GM18505 (cell line): Measurements from ENCODE around the gene TLE5.

Experiments
- ATAC-seq: cut with Tn5 transposase; IDR thresholded peaks from one replicate; pipeline ENCODE4 v1.9.1; 2021; ENCODE audit not compliant: unreplicated experiment
- POLR2A ChIP-seq: IDR thresholded peaks from 4 replicates; pipeline ENCODE4 v1.6.1; 2011; ENCODE audit warnings: borderline replicate concordance; ENCODE audit not compliant: insufficient read depth, insufficient read length; ENCODE audit errors: extremely low read depth

The TLE5 gene

DNA sequence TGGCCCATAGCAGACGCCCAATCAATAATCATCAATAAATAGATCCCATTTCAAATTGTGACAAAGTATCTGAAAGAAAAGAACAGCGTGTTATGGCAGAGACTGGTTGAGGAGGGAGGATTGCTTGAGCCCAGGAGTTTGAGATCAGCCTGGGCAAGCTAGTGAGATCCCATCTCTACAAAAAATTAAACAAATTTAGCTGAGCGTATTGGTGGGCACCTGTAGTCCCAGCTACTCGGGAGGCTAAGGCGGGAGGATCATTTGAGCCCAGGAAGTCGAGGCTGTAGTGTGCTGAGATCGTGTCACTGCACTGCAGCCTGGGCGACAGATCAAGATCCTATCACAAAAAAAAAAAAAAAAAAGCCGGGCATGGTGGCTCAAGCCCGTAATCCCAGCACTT lies 25.5 kb upstream of the TLE5 start:
- ATAC-seq = no peak
- TF ChIP-seq POLR2A = no peak

- TF ChIP-seq POLR2A = no peak
- ATAC-seq = no peak
These were observed 22.6 kb upstream of the TLE5 start for GRCh38 chr19:3084943-3085342.

- ATAC-seq = no peak
- TF ChIP-seq POLR2A = no peak
These were observed 21.7 kb upstream of the TLE5 start for GRCh38 chr19:3083964-3084363.

DNA sequence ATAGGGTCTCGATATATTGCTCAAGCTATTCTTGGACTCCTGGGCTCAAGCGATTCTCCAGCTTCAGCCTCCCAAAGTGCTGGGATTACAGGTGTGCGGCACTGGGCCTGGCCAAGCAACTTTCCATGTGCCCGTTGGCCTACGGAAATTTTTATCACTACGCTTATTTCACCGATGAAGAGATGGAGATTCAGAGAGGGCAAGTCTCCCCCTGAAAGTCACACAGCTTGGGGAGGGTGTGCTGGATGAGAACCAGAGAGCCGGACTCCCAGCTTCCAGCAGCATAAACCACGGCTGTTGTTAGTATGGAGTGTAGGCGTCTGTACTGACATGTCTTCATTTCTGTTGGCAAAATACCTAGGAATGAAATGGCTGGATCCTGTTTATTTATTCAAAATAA lies 20.0 kb upstream of the TLE5 start:
- no peak for ATAC-seq
- no peak for TF ChIP-seq POLR2A

DNA sequence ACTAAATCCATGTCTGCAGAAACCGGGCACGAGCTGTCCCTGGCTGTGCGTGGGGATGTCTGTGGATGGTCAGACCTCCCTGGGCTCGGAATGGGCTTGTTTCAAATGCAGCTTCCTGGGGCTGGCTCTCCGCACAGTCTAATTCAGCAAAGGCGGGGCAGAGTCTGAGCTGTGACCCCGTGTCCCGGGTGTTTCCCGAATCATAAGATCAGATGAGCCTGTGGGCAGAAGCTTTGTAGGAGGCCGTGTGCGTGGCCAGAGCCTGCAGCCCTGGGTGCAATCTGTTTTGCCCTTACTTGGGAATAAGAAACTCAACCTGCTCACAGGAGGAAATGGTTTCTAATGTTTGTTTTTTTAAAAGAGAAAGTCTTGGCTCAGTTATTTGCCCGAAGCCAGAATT lies 18.0 kb upstream of the TLE5 start:
- ATAC-seq = no peak
- no peak for TF ChIP-seq POLR2A

GRCh38 chr19:3079578-3079977 lies 17.3 kb upstream of the TLE5 start:
- no peak for ATAC-seq
- no peak for TF ChIP-seq POLR2A

DNA sequence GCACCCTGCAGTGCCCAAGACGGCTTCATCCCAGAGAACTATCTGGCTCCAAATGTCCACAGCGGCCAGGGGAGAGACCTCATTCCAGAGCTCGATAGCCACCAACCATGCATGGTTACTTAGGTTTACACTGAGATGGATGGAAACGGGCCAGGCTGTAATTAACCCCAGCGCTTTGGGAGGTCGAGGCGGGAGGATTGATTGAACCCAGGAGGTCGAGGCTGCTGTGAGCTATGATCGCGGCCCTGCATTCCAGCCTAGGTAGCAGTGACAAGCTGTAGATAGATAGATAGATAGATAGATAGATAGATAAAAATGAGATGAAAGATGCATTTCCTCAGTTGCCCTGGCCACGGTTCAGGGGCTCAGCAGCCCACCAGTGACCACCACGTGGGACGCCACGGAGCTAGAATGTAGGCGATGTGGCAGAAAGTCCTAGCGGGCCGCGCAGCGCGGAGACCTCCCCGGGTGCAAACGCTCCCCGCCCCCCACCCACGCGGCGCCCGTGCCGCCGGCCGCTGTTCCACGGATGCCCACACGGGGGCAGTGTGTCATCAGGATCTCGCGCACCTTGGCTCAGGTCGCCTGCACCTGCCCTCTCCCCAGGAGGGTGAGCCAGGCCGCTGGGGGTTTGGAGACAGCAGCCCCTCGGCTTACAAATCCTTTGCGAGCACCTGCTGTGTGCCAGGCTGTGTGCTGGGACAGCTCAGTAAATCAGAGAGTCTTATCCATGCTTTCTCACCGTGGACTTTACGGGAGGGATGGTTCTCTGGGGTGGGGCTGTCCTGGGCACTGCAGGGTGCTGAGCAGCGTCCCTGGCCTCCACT lies 13.5 kb upstream of the TLE5 start:
- no peak for TF ChIP-seq POLR2A
- ATAC-seq = no peak

DNA sequence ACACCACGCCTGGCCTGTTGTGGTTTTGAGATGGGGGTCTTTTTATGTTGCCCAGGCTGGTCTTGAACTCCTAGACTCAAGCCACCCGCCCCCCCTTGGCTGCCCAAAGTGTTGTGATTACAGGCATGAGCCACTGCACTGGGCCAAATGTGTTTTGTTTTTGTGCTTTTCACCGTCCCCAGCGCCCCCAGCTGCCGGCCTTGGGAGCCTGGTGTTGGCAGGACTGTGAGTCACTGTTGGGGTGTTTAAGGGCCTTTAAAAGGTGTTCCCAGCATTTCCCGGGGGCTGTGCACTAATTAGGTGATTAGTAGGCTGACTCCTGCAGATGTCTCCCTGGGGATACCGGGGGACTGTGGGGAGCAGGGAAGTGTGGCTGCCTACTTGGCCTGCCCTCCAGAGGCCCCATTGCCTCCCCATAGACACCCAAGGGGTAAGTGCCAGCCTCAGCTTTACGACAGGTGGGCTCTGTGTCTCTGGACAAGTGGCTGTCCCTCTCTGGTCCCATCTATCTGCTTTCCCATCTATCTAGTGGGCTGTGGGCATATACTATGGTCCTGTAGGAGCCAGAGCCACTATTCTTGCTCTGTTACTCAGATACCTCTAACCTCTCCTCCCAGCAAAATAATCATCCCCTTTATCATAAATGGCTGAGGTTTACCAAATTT lies 11.8 kb upstream of the TLE5 start:
- ATAC-seq = no peak
- no peak for TF ChIP-seq POLR2A

DNA sequence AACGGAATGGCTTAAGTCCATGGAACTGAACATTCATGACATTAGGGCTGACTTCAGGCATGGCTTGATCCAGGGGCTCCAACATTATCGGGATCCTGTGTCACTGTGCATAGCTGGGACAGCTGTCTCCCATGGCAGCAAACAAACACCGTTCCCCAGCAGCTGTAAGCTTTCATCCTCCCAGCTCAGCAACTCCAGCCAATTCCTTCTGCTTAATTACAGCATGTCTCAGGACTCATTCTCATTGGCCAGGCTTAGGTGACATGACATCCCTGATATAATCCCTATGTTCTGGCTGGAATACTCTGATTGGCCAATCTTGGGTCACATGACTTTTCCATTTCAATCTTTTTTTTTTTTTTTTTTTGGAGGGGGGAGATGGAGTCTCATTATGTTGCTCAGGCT lies 10.9 kb upstream of the TLE5 start:
- TF ChIP-seq POLR2A = no peak
- no peak for ATAC-seq

GRCh38 chr19:3071768-3072167 lies 9.5 kb upstream of the TLE5 start:
- no peak for ATAC-seq
- TF ChIP-seq POLR2A = no peak

DNA sequence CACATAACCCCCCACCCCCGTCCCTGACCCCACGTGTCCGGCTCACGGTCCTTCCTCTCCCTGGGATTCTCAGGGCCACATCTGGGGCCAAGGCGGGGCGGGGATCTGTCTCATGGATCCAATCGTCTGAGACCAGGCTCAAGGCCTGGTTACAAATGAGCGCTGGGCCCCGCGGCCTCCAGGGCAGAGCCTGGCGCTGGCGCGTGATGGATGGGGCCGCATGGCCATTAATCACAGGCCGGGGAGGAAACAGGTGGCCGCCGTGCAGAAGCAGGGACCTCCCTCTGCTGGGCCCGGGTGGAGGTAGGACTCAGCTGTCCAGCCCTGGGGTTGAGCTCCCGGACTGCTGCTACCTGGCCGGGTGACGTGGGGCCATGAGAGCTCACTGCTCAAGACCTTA lies 5.8 kb upstream of the TLE5 start:
- ATAC-seq = no peak
- TF ChIP-seq POLR2A = no peak

GRCh38 chr19:3067563-3067962 lies 5.3 kb upstream of the TLE5 start:
- TF ChIP-seq POLR2A = no peak
- no peak for ATAC-seq

DNA sequence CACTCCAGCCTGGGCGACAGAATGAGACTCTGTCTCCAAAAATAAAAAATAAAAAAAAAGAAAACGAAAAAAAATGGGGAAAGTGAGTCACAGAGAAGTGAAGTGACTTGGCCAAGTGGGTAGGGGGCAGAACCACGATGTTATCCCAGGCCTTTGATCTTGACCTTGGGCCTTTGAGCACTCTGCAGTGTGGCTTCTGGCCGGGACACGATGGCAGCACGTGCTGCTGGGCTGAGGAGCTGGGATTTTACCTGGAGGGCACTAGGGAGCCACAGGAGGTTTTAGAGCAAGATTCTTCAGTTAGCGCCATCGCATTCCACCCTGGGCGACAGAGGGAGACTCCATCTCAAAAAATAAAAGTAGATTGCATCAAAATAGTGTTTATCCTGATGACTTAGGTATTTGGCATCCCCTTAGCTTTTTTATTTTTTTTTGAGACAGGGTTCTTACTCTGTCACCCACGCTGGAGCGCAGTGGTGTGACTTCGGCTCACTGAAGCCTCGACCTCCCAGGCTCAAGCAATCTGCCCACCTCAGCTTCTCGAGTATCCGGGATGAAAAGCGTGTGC lies 4.3 kb upstream of the TLE5 start:
- no peak for ATAC-seq
- TF ChIP-seq POLR2A = no peak

DNA sequence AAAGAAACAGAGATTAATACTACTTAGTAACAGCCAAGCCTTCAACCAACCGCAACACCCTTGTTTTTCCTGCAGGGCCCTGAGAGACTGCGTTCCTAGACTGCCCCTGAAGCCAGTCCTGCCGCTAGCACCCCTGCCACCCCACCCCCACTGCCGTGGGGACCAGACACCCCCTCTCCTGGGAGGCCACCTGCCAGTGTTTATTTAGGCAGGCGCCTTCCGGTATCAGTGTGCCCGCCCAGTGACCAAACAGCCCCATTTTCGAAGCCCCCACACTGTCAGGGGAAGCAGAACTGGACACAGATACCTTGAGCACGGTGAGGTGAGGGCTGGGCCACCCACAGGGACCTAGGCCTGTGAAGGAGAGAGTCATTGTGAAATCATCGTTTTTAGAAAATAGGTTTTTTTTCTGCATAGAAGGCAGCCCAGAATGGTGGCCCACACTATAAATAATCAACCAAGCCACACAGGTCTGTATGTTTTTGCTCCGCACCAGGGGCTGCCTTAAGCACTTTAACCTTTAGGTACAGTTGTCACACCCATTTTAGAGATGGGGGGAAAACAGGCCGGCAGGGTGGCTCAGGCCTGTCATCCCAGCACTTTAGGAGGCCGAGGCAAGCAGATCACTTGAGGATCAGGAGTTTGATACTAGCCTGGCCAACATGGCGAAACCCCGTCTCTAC lies 3.5 kb upstream of the TLE5 start:
- TF ChIP-seq POLR2A = no peak

GRCh38 chr19:3064011-3064330 lies 1.7 kb upstream of the TLE5 start:
- TF ChIP-seq POLR2A = no peak
- ATAC-seq = no peak

More for the DNA sequence above, 3.5 kb upstream of the TLE5 start:
- ATAC-seq = no peak
